Transverse colon (tissue), 4 donors: Measurements from ENCODE around the gene PCSK1N. TPM values are rescaled to one million over a fixed set of nuclear protein-coding genes. Genes with fewer than 3 reads are reported as not detected.
"Not testable (repeated sequence)": the region's sequence is repeated elsewhere in the genome, so short reads cannot be mapped to it uniquely, and the experiment has no call there.

Experiments used
- DNase-seq: peaks from one replicate; pipeline ENCODE4 v3.0.0-alpha.2; 2019
- H3K27ac ChIP-seq, 4 donors: fragments of 200-600 bp; sonication (generic); 2 replicates each; pipeline ENCODE4 v1.5.1; 2016 to 2018; ENCODE audit warnings: inconsistent platforms in 4 of 4
- H3K27me3 ChIP-seq: fragments of 200-600 bp; sonication (generic); 2 replicates; pipeline ENCODE4 v1.5.1; 2017; ENCODE audit warnings: inconsistent platforms
- H3K36me3 ChIP-seq, 4 donors: fragments of 200-600 bp; sonication (generic); 2 replicates each; pipeline ENCODE4 v1.5.1; 2017 to 2019; ENCODE audit warnings: inconsistent platforms in 4 of 4
- H3K4me1 ChIP-seq, 4 donors: fragments of 200-600 bp; sonication (generic); 2 replicates each; pipeline ENCODE4 v1.5.1; 2017 to 2020; ENCODE audit warnings: inconsistent platforms in 4 of 4
- H3K4me3 ChIP-seq, 4 donors: fragments of 200-600 bp; sonication (generic); 1 replicate in 1 of 4; 2 replicates in 3 of 4; pipeline versions ENCODE4 v1.5.1 to v1.6.1; 2017 to 2019; ENCODE audit warnings: inconsistent platforms in 4 of 4
- H3K9me3 ChIP-seq, 2 donors: fragments of 200-600 bp; sonication (generic); 2 replicates each; pipeline ENCODE4 v1.5.1; 2017 to 2019; ENCODE audit warnings: inconsistent platforms in 2 of 2
- EP300 ChIP-seq: sonication (generic); formaldehyde crosslinking; IDR thresholded peaks from one replicate; pipeline ENCODE4 v1.6.1; 2017; ENCODE audit warnings: antibody characterized with exemption, low read depth
- POLR2A ChIP-seq: fragments of 450-650 bp; IDR thresholded peaks from one replicate; pipeline ENCODE4 v1.6.1; 2016; ENCODE audit warnings: antibody characterized with exemption, mild to moderate bottlenecking, moderate library complexity
- POLR2AphosphoS5 ChIP-seq, 3 donors: sonication (generic); formaldehyde crosslinking; IDR thresholded peaks; one replicate each; pipeline ENCODE4 v1.6.1; 2016; ENCODE audit warnings: antibody characterized with exemption in 3 of 3
- whole genome bisulfite sequencing, 2 donors: methylation state at CpG; one replicate each; pipeline ENCODE4 v1.1.5; 2018; ENCODE audit warnings: low coverage in 1 of 2; 5-methylcytosine and 5-hydroxymethylcytosine counted together
- in situ Hi-C, 4 donors: fragments of 200-750 bp; cut with MboI; loops; one replicate each; pipeline versions ENCODE4 v1.15.0 to v1.15.1; 2017; ENCODE audit warnings: low sequenced_read_pairs in 3 of 4, low pct_ligation_motif_present in 1 of 4, low pct_unique_long_range_greater_than_20kb in 1 of 4
- intact Hi-C: fragments of 100-400 bp; cut with DNase I; formaldehyde crosslinking; loops from one replicate; pipeline ENCODE4 v1.15.1; 2023; ENCODE audit warnings: low total_unique reads
- total RNA-seq, 4 donors: library from RNA; depleted of rRNA; stranded (reverse); fragments of >200 nt; gene quantifications; one replicate each; pipeline ENCODE4 v1.1.0, GENCODE V29; 2016
- TF ChIP-seq, protein P1 (sequence below), 5 experiments: fragments of 200-600 bp in 3 of 5; fragments of 450-650 bp in 2 of 5; sonication (generic) in 3 of 5; IDR thresholded peaks; 1 replicate in 2 of 5; 2 replicates in 3 of 5; pipeline ENCODE4 v1.5.1; 2016 to 2017; ENCODE audit warnings: antibody characterized with exemption in 5 of 5, inconsistent platforms in 3 of 5, mild to moderate bottlenecking in 2 of 5, moderate library complexity in 1 of 5

The PCSK1N gene
- total RNA-seq, 4 donors from 2014 or later, result 14.0 to 144 (median 20.4) TPM

DNA sequence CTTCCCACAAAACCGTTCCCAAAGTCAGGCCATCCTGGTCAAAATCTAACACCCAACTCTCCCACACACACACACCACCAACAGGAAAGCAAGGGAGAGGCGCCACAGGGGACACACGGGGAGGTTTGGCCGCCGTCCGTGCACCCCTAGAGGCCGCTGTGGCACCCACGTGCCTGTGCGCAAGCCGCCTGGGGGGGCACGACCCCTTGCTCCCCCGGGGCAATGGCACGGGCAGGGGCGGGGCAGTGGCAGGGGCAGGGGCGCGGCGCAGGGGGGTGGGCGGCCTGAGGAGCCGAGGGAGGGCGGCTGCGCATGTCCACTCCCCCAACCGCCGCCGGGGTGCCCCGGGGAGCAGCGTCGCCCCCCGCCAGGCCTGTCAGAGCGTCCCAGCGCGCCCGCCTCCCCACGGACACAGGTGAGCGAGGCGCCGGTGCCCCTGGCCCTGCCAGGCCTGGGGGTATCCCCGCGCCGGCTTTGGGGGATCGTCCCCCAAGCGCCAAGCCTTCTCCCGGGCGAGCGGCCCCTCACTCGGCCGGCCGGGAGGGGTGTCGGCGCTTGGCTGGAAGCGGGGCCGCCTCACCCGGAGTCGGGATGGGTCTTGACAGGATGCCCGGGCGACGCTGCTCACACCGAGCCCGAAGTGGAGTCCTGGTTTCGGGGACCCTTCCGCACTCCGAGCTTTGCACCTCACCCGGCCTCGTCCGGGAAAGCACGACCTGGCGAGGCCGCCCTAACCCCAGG lies 9.1 kb downstream of the PCSK1N start, which contains the start of gene ERAS:
Gene ERAS, plus strand, starts transcription at position 379 of the 741 bp plus-strand sequence. CDS start 2,611 bp downstream, outside the sequence.
- DNase-seq, result no peak
- no peaks in the 10 kb centered on the region for H3K9me3 ChIP-seq
- H3K36me3 ChIP-seq, result no peaks in the 10 kb centered on the region
- H3K4me1 ChIP-seq, result no peaks in the 10 kb centered on the region
- in situ Hi-C loops, result no loop called here
- no peak within 1 kb of the TSS for H3K27ac ChIP-seq
- intact Hi-C loops, result no loop called here
- H3K4me3 ChIP-seq, result no peak within 1 kb of the TSS
- TF ChIP-seq POLR2A (no peak), POLR2AphosphoS5 (IDR thresholded peaks at IDR 0.05) (no peak), EP300 (no peak)
- TF ChIP-seq, protein P1, sequence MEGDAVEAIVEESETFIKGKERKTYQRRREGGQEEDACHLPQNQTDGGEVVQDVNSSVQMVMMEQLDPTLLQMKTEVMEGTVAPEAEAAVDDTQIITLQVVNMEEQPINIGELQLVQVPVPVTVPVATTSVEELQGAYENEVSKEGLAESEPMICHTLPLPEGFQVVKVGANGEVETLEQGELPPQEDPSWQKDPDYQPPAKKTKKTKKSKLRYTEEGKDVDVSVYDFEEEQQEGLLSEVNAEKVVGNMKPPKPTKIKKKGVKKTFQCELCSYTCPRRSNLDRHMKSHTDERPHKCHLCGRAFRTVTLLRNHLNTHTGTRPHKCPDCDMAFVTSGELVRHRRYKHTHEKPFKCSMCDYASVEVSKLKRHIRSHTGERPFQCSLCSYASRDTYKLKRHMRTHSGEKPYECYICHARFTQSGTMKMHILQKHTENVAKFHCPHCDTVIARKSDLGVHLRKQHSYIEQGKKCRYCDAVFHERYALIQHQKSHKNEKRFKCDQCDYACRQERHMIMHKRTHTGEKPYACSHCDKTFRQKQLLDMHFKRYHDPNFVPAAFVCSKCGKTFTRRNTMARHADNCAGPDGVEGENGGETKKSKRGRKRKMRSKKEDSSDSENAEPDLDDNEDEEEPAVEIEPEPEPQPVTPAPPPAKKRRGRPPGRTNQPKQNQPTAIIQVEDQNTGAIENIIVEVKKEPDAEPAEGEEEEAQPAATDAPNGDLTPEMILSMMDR (IDR thresholded peaks at IDR 0.05), result no peak
- peaks cover 6% of the 10 kb centered on the region for H3K27me3 ChIP-seq
- WGBS, 2 donors, result 91% methylated on average over 29 of the region's 67 CpGs; no CpG with 5 or more reads in 1 of the 2 donors

DNA sequence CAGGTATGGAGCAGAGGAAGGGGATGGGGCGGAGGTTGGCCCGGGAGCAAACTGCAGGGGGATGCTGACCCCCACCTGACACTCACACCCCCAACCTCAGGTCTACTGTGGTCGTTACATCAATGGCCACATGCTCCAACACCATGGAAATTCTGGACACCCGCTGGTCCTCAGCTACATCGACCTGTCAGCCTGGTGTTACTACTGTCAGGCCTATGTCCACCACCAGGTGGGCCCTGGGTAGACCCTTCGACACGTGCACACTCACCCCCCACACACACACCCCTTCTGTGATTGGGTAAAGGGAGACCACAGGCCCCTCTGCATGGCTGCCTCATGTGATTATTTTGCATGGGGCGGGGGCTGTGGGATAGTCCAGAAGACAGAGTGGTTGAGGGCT lies 11.3 kb downstream of the PCSK1N start:
- Histone ChIP-seq H3K36me3 (no peaks in the 10 kb centered on the region), H3K4me3 (no peak overlapping the region), H3K4me1 (no peaks in the 10 kb centered on the region), H3K27me3 (no peaks in the 10 kb centered on the region), H3K9me3 (no peaks in the 10 kb centered on the region), H3K27ac (no peak overlapping the region)
- in situ Hi-C loops (no loop called here), intact Hi-C loops (no loop called here)
- TF ChIP-seq EP300, result no peak
- DNase-seq, result no peak
- WGBS, 2 donors, result 78% methylated on average over 8 of the region's 8 CpGs; no CpG with 5 or more reads in 1 of the 2 donors

- TF ChIP-seq POLR2AphosphoS5 (IDR thresholded peaks at IDR 0.05) (no peak), EP300 (no peak), POLR2A (no peak)
- TF ChIP-seq, protein P1 (IDR thresholded peaks at IDR 0.05), result no peak
- H3K27me3 ChIP-seq, result no peaks in the 10 kb centered on the region
- H3K4me1 ChIP-seq, result no peaks in the 10 kb centered on the region
- WGBS, 2 donors, result 100% methylated on average over 2 of the region's 6 CpGs; no CpG with 5 or more reads in 1 of the 2 donors
- in situ Hi-C loops (no loop called here), intact Hi-C loops (no loop called here)
- no peaks in the 10 kb centered on the region for H3K36me3 ChIP-seq
- H3K27ac ChIP-seq, result no peak overlapping the region
- no peaks in the 10 kb centered on the region for H3K9me3 ChIP-seq
- DNase-seq, result no peak
- no peak overlapping the region for H3K4me3 ChIP-seq
Observed at GRCh38 chrX:48823053-48823452, 12.4 kb downstream of the PCSK1N start.

DNA sequence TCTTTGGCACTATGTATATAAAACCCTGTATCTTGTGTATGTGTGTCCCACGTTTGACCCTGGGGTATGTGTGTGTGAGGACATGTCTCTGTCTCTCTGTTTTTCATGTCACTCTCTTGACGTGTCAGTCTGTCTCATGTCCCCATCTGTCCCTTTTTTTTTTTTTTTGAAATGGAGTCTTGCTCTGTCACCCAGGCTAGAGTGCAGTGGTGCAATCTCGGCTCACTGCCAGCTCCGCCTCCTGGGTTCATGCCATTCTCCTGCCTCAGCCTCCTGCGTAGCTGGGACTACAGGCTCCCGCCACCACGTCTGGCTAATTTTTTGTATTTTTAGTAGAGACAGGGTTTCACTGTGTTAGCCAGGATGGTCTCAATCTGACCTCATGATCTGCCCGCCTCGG lies 16.0 kb downstream of the PCSK1N start:
- H3K4me1 ChIP-seq, intact Hi-C loops, in situ Hi-C loops, H3K4me3 ChIP-seq, H3K27ac ChIP-seq, H3K27me3 ChIP-seq, H3K9me3 ChIP-seq, H3K36me3 ChIP-seq, DNase-seq: not testable (repeated sequence)
- 81% methylated on average over 9 of the region's 9 CpGs; no CpG with 5 or more reads in 1 of the 2 donors for WGBS, 2 donors

DNA sequence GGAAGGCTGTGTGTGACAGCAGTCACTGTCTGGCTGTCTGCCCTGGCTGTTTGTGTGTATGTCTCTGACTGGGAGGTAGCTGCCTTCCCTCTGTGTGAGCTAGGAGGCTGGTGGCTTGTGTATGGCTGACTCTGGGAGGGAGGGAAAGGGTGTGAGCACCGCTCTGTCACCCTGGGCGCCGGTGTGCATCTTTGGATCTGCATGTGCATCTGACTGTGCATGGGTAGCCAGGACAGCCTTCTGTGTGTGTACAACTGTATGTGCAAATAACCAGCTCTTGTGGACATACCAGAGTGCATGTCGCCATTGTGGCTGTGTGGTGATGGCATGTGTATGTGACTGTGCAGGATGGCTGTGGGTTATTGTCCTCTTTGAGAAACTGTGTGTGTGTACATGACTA lies 16.5 kb downstream of the PCSK1N start:
- Histone ChIP-seq H3K27ac (no peak overlapping the region), H3K4me1 (no peaks in the 10 kb centered on the region), H3K4me3 (no peak overlapping the region), H3K36me3 (no peaks in the 10 kb centered on the region), H3K27me3 (no peaks in the 10 kb centered on the region), H3K9me3 (no peaks in the 10 kb centered on the region)
- no peak for DNase-seq
- TF ChIP-seq POLR2AphosphoS5 (IDR thresholded peaks at IDR 0.05), result no peak
- no peak for TF ChIP-seq POLR2A
- no peak for TF ChIP-seq EP300
- intact Hi-C loops, result no loop called here
- 74% methylated on average over 4 of the region's 4 CpGs; no CpG with 5 or more reads in 1 of the 2 donors for WGBS, 2 donors
- in situ Hi-C loops, result no loop called here
